NCI-H69 (cell line): ENCODE measurements around the gene GAB2.
A peak's percentile ranks its signal among the peaks of the same experiment; 100 is the strongest.

Experiments used
- DNase-seq: peaks from one replicate; lab custom pipeline; 2025; lab: John Stamatoyannopoulos, UW

The GAB2 gene

DNA sequence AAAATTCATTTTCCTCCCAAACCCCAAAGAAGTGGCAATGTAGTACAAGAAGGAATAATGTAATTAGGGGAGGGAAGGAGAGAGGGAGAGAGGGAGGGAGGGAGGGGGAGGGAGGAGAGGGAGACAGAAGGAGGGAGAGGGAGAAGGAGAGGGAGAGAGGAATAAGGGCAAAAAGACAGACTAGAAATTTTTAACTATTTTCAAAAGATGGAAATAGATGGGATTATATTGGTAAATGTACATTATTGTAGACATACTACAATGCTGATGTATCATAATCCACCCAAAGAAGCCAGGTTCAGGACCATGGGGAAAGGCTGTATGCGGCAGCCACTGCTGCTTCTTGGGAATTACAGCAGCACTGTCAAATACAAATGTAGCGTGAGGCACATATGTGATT lies 74.3 kb downstream of the GAB2 start:
- DNase-seq, result no peak

DNA sequence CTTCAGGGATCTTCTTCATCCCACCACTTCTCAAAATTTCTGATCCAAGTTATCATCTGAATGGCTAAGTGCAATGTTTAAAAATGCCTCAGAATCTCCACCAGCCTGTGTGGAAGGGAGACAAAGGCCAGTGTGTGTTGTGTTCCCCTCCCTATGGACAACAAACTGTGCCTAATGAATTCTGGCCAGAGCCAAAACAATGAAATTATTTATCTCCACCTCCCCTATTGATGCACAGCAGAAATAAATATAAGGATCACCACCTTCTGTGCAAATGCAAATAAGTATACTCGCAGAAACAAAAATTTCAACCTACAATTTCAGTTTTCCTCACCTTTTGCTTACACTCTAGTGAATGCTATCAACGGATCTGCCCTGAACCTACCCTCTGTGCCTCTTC lies 75.8 kb downstream of the GAB2 start:
- DNase-seq, result no peak

DNA sequence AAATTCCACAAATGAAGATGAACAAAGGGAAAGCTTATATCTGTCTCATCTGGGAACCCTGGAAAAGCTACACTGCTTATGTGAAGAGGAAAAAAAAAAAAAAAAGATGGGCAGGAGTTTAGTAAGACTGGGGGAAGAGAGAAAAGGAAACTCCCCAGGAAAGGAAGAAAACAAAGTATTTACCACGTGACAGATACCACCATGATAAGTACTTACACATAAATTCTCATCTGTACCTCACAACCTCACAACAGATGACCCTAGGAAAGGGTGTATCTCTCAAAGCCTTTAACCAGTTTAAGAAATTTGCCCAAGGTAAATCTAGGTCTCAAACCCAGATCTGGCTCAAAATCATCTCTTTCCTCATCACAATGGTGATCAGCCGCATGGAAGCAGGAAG lies 77.1 kb downstream of the GAB2 start:
- no peak for DNase-seq

DNA sequence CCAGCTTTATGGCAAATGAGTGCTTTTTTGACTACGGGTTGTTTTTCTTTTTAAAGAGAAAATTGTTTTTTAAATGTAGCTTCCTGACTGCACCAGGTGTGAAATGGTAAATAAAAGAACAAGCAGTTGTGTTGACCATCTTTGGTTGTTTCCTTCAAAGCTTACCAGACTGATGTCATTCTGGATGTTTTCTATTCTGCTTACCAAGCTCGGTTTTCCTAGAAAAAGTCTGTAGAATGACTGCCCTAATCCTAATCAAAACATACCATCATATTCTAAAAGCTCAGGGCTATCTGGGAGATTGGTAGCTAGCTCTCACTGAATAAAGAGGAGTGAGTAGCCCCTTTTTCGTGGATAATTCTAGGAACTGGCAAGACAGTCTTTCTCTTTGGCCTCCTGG lies 77.7 kb downstream of the GAB2 start:
- peak; percentile 68 for DNase-seq

DNA sequence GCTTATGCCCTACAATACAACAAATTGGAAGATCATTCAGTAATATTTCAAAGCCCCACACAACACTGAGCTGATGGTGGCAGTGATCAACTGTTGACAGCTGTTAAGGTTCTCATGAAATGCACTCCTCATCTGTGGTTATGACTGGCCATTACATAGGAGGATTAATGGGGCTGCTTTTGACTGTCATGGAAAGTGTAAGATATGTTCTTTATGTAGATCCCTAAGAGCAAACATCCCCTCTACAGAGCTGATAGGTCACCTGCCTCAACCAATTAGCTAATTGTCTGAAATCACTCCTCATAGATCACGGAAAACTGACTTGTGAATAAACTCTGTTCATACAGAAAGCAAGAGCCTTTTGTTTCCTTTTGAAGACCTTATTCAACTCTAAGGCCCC lies 78.1 kb downstream of the GAB2 start:
- DNase-seq, result peak; percentile 94

DNA sequence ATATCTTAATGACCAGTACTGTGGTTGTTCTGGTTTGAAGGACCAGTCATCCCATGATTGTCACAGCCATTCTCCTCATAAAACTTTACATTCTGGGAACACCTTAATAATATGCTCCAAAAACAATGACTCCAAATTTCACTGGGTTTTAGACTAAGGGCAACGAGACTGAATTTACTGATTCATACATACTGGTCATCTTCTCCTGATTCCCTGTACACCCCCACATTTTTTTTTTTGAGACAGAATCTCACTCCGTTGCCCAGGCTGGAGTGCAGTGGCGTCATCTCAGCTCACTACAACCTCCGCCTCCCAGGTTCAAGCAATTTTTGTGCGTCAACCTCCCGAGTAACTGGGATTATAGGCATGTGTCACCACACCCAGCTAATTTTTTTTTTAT lies 78.9 kb downstream of the GAB2 start:
- DNase-seq, result no peak

DNA sequence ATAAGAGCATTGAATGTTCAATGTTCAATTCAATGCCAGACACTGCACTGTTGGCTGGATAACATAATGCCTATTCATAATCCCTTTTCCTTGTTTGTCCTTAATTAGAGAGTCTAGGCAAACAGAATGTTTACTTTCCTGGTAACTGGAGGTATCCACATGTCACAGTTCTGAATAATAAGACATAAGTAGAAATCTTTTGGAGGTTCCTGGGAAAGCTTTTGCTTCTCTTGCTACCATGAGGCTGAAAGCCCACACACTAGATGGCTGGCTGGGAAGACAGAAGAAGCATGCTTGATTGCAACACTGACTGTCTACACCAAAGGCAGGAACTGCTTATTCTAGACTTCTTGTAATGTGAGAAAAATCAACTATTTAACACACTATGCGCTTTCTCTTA lies 79.5 kb downstream of the GAB2 start:
- DNase-seq, result peak; percentile 89

DNA sequence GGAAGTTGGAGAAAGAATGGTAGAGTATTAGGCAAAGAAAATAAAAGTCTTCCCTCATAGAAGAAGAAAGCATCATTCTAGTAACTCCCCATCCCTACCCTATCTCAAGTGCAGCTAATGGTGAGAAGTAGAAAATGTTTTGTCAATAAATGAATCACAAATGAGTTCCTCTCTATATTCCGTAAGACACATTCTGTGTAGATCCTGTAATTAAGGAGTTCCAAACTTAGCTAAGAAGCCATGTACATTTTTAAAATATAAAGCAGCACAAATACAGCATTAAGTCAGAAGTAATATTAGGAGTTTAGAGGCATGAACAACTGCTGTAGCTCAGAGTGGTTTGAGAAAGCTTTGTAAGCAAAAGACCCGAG lies 80.1 kb downstream of the GAB2 start:
- DNase-seq, result no peak

DNA sequence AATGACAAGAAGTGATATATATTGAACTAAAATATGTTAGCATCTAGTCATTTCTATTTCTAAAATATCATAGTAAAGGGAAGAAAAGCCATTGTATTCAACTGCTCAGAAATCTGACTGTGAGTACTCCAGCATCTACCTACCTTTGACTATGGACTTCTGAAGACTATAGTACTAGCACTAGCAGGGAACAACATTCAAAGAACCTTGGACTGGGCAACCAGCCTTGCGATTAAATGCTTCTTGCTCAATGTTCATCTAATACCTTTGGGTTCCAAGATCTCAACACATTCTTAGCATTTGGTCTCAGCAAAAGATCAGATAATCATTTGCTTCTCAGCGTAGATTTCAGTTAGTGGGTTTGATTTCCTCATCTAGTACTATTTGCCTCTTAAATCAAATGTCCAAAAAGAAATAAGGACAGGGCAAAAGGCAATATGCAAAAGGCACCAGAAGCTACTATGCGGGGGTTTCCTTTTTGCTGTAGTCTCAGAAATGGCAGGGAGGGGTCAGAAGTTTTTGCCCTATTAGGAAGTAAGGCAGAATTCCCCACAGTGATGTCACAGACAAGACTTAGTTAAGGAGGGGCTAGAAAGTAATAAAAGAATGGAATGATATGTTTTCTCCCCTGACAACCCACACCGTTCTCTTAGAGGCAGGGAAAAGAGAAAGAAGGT lies 80.6 kb downstream of the GAB2 start:
- no peak for DNase-seq

DNA sequence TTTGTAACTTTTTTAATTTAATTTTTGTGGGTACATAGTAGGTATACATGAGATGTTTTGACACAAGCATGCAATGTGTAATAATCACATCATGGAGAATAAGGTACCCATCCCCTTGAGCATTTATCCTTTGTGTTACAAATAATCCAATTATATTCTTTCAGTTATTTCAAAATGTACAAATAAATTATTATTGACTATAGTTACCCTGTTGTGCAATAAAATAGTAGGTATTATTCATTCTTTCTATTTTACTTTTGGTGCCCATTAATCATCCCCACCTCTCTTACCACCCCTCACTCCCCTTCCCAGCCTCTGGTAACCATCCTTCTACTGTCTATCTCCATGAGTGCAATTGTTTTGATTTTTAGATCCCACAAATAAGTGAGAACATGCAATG lies 83.5 kb downstream of the GAB2 start:
- DNase-seq, result no peak

DNA sequence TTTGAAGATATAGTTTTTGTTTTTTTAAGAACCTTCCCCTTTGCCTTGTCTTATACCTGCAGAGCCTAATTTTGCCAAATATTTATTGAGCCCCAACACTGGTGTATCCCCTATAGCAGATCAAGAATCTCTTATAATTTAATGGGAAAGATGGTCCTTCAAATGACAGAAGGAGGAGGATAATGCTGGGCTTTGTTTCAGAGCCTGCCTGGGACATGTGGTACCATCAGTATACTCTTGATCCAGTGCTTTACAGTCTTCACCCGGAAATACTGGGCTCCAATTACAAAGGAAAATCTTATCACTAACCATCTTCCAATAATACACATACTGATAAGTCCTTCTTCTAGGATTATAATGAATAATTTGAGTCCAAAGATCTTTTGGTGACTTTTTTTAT lies 84.7 kb downstream of the GAB2 start:
- no peak for DNase-seq

DNA sequence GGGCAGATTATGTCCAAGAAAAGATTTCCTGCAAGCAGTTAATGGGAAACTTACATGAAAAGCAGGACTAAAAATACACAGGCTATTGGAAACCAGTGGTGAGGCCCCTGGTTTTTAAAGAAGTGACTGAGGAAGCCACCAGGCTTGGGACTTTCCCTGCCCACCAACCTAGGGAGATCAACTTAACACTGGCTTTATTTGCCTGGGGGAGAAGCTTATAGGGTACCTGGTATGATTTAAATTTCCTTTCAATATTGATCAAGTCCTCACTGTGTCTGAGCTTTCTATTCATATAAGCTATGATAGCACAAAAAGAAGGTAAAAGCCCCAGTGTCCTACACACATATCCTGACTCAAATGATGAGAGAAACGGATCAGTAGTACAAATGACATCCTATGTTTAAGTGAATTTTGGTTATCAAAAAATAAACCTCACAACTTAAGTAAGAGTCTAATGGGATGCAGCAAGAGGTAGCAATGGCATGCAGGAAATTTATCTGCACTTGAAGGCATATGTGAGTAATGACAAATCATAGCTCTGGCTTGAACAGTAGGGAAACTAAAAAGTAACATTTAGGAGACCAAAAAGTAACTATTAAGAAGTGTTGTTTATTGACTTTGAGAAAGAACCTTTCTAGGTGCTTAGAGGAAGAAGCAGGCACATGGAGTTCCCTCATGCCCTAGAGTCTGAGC lies 85.3 kb downstream of the GAB2 start:
- no peak for DNase-seq

DNA sequence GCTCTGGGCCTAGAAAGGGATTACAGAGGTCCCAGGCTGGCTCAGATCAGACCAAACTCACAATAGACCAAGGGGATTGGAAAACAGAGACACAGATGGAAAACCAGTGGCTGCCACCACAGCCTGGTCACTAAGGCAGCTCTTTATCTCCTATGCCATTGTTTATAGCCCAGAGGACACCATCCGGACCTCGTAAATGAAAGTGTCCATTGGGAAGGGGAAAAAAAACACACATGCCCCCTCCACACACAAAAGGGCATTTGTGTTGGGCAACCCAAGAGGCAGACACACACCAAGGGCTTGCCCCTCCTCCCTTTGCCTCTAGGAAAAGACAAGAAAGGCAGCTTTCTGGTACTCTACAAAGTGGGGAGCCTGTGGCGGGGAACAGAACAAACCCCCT lies 85.9 kb downstream of the GAB2 start:
- DNase-seq, result no peak

DNA sequence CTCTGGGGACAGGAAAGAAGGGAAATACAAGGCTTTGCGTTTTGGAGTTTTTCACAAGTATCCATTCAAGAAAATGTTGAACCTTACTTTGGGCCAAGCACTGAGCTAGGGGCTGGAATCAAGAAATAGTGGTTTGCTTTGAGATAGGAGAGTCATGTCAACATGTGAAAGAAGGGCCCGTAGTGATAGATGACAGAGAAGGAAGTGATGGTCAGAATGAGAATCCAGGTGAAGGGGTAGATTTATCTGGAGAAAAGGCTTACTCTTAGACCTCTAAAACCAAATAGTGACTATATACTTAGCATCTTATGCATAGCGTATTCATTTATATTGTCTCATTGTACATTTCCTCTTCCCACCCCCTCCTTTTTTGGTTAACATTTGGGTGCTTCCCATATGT lies 87.3 kb downstream of the GAB2 start:
- DNase-seq, result no peak

DNA sequence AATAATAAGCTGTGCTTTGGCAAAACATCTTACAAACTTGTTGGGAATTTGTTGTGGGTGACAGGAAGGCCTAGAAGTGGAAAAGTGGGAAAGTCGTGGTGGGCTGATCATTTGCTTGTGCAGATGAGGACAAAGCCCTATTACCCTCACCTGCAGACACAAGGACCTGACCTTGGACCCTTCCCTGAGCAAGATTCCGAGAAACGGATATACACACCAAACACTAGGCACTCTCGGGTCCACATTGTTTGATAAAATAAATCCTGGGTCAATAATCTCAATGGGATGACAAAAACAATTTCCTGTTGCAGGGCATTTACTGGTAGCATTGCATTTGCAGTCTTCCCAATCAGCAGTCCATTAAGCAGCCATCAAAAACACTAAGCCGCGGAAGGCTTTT lies 89.7 kb downstream of the GAB2 start:
- DNase-seq, result no peak

DNA sequence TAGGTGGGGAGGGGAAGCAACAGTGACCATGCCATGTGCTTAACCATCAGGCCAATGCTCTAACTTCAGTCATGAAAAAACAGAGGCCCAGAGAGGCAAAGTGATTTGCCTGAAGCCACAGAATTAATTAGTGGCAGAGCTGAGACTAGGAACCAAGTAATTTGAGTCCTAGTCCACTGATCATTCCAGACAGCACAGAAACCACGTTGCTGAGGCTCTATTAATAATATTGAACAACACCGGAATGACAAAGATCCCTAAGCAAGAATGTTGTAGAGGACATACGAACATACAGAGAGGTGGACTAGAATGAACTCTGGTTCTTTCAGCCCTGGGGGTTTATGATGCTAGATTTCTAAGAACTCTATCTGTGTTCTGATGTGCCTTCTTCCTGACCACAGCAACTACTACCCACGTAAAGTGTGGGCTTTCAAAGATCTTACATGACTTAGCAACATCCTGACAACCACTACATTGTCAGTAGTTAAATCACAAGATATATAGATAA lies 92.3 kb downstream of the GAB2 start:
- DNase-seq, result no peak

DNA sequence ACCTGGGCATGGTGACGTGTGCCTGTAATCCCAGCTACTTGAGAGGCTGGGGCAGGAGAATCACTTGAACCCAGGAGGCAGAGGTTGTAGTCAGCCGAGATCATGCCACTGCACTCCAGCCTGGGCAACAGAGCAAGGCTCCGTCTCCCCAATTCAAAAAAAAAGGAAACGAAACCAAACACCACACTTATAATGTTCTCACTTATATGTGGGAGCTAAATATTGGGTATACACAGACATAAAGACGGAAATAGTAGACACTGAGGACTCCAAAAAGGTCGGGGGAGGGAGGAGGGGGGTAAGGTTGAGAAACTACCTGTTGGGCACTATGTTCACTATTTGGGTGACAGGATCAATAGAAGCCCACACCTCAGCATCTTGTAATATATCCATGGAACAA lies 94.3 kb downstream of the GAB2 start:
- DNase-seq, result no peak

DNA sequence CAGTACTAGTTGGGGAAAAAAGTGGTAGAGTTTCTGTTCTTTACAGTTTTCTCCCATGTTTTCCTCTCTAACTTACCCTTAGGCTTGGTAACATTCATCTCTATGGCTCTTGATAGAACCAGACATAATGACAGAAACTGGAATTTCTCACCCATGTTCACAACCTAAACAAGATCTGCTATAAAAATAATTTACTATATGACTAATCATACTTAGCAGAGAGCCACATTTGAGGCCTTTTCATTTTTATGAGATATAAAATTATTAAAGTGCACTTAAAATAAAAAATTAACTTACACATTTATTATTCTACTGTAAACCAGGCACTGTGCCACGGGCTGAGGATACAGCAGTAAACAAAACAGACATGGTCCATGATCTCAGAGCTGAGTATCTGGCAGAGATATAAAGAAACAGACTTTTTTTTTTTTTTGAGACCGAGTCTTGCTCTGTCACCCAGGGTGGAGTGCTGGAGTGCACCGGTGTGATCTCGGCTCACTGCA lies 98.1 kb downstream of the GAB2 start:
- DNase-seq, result no peak

DNA sequence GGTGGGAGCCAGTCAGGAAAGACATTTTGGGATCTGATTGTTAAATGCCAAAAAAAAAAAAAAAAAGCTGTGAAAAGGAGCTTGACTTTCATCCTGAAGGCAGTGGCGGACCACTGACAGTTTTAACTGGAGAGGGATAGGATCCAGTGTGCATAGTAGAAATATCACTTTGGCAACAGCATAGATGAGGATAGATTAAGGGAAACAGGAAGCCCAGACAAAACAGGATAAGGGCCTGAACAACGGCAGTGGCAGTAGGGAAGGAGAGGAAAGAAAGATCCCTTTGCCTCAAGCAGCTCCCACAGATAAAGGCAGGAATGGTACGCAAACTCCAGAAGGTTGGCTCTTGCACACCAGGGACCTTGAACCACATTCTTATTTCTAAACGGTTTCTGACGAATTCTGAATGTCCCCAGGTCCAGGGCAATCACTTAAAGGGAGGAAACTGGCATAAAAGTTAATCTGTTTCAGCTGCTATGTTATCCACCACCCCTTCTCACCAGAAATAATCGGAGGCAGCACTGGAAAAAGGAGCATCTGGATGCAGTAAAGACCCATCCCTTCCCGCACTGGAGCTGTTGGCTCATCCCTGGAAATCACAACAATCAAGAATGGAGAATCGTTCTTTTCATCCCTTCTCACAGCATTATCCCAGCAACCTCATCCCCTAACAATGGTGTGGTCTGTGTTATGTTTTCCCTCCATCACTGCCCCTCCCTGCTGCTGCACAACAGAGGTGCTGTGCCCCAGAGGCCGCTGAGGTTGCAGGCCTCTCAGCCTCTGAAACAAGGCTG lies 99.1 kb downstream of the GAB2 start:
- DNase-seq, result peak; percentile 38

DNA sequence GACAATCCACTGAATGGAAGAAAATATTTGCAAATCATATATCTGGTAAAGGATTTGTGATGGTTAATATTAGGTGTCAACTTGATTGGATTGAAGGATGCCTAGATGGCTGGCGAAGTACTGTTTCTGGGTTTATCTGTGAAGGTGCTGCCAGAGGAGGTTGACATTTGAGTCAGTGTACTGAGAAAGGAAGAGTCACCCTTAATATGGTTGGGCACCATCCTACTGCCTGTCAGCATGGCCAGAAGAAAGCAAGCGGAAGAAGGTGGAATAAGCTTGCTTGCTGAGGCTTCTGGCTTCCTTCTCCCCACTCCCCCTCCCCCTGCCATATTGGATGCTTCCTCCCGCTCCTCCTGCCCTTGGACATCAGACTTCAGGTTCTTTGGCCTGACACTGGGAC lies 101.9 kb downstream of the GAB2 start:
- DNase-seq, result no peak

DNA sequence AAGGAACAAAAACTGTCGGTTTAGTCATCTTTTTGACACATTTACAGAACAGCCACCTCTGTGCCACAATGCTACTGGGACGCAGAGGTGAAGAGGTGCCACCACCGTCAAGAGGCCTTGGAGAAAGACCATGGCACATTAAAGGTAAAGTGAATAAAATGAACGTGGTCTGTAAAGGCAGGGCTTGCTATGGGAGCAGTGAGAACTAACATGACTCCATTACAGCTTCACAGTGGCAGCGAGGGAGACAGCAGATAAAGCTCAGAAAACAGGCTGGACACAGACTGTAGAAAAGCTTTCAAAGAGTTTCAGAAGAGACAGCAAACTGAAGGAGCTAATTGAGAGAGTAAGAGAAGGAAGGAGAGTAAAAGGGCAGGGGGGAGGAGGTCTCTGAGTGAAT lies 102.9 kb downstream of the GAB2 start:
- DNase-seq, result no peak

DNA sequence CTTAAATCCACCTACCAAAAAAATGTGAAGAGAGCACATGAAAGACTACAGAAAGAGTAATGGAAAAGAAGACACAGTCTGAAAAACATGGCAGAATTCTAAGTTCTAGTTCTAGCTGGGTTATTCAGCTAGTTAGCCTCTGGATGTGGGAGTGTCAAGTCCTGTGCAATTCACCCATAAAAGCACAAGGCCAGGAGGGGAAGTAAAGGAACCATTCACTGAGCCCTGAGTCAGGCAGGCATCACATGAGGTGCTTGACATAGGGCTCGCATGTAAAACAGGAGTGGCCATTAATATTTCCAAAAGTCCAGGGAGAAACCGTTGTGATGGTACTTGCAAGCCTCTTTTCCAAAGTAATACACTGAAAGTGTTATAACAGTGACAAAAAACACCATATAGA lies 103.7 kb downstream of the GAB2 start:
- peak; percentile 49 for DNase-seq
